HG02852 (cell line): ENCODE measurements around the gene LGI1.
"Not testable (repeated sequence)": the region's sequence is repeated elsewhere in the genome, so short reads cannot be mapped to it uniquely, and the experiment has no call there.

Experiments used
- ATAC-seq: cut with Tn5 transposase; IDR thresholded peaks from one replicate; pipeline ENCODE4 v1.9.1; 2021; ENCODE audit warnings: mild to moderate bottlenecking, moderate library complexity; ENCODE audit not compliant: unreplicated experiment

LGI1 gene

GRCh38 chr10:93804200-93804599 is 46.5 kb downstream of the LGI1 start:
- ATAC-seq, result no peak

GRCh38 chr10:93806903-93807302 is 49.2 kb downstream of the LGI1 start:
- ATAC-seq, result no peak

GRCh38 chr10:93807371-93807770 is 49.6 kb downstream of the LGI1 start:
- ATAC-seq, result no peak

GRCh38 chr10:93812659-93813338 is 55.1 kb downstream of the LGI1 start:
- ATAC-seq, result no peak

GRCh38 chr10:93813507-93814465 is 56.0 kb downstream of the LGI1 start:
- ATAC-seq, result no peak

GRCh38 chr10:93815304-93816096 is 57.8 kb downstream of the LGI1 start:
- no peak for ATAC-seq

- peak; percentile 74 for ATAC-seq
These were observed 58.5 kb downstream of the LGI1 start for GRCh38 chr10:93816123-93816747.

GRCh38 chr10:93818086-93818485 is 60.4 kb downstream of the LGI1 start:
- no peak for ATAC-seq

GRCh38 chr10:93819520-93819919 is 61.8 kb downstream of the LGI1 start:
- no peak for ATAC-seq

- ATAC-seq, result no peak
These were observed 62.7 kb downstream of the LGI1 start for GRCh38 chr10:93820434-93820833.

- ATAC-seq, result no peak
These were observed 63.5 kb downstream of the LGI1 start for GRCh38 chr10:93821051-93821772.

- no peak for ATAC-seq
These were observed 68.6 kb downstream of the LGI1 start for GRCh38 chr10:93826355-93826754.

GRCh38 chr10:93827056-93827804 is 69.5 kb downstream of the LGI1 start:
- no peak for ATAC-seq

GRCh38 chr10:93831065-93831464 is 73.3 kb downstream of the LGI1 start:
- not testable (repeated sequence) for ATAC-seq

GRCh38 chr10:93835770-93836169 is 78.0 kb downstream of the LGI1 start:
- ATAC-seq, result no peak

- no peak for ATAC-seq
These were observed 80.1 kb downstream of the LGI1 start for GRCh38 chr10:93837822-93838221.

GRCh38 chr10:93838278-93838677 is 80.5 kb downstream of the LGI1 start:
- ATAC-seq, result no peak

- no peak for ATAC-seq
These were observed 84.2 kb downstream of the LGI1 start for GRCh38 chr10:93841961-93842360.

- no peak for ATAC-seq
These were observed 87.4 kb downstream of the LGI1 start for GRCh38 chr10:93844979-93845626.
